ENCODE results near the gene JSRP1. TPM values are rescaled to one million over a fixed set of nuclear protein-coding genes. Genes with fewer than 3 reads are reported as not detected.

JSRP1 gene
- total and polyA plus RNA-seq, 2 of the 8 experiments (the other 6 are each of a cell fraction or from before 2014, with no cell fraction given), result 0.24 to 0.56 TPM

- Histone ChIP-seq H2BK15ac (ENCODE audit: low read length) (no peak overlapping the region), H3K27me3 (replicated peaks in 1 of 4; ENCODE audit: control insufficient read depth in 3 of 4, extremely low read depth in 1 of 4, insufficient read depth in 3 of 4, low read length in 3 of 4) (peaks cover 0 to 6% (median 4%) of the 10 kb centered on the region in 4 experiments; a peak in 5 of 7 replicates), H3K4me2 (ENCODE audit: insufficient read depth in 1 of 2, low read depth in 2 of 2, low read length in 2 of 2) (no peak overlapping the region), H3K4ac (replicated peaks; ENCODE audit: insufficient read length, low read depth, low read length) (no peak overlapping the region), H3K9me3 (ENCODE audit: insufficient read depth in 2 of 2, low read depth in 1 of 2, low read length in 1 of 2) (no peaks in the 10 kb centered on the region), H2BK20ac (ENCODE audit: low read length) (no peak overlapping the region), H2AFZ (ENCODE audit: low read length) (no peak overlapping the region), H3K56ac (replicated peaks; ENCODE audit: insufficient read length, low read depth, low read length) (no peak overlapping the region), H3K23me2 (ENCODE audit: low read depth, low read length) (peaks cover 3% of the 10 kb centered on the region; the same call in 1 of the 2 replicates), H4K91ac (replicated peaks; ENCODE audit: insufficient read length, low read length) (no peak overlapping the region), H3K4me1 (replicated peaks in 1 of 4; ENCODE audit: control insufficient read depth in 3 of 4, insufficient read depth in 4 of 4, low read length in 3 of 4) (peaks cover 0 to 12% (median 2%) of the 10 kb centered on the region in 4 experiments; a peak in 4 of 7 replicates), H3K36me3 (ENCODE audit: control insufficient read depth in 2 of 4, insufficient read depth in 4 of 4, low read length in 3 of 4) (peaks cover 2 to 12% (median 6%) of the 10 kb centered on the region in 4 experiments; a peak in 4 of 8 replicates), H3K14ac (ENCODE audit: insufficient read length) (no peak overlapping the region), H3K4me3 (ENCODE audit: extremely low read depth in 1 of 4, insufficient read depth in 2 of 4, low read depth in 3 of 4, low read length in 4 of 4) (no peak overlapping the region), H4K8ac (ENCODE audit: extremely low read depth, insufficient read depth, low read length) (no peak overlapping the region), H2AK5ac (ENCODE audit: low read depth, low read length) (no peak overlapping the region), H3K9ac (replicated peaks in 1 of 4; ENCODE audit: extremely low read depth in 1 of 4, low read depth in 3 of 4, low read length in 3 of 4) (no peak overlapping the region), H4K20me1 (replicated peaks in 1 of 2; ENCODE audit: control insufficient read depth in 1 of 2, insufficient read depth in 2 of 2, low read length in 2 of 2) (peaks cover 9 to 15% of the 10 kb centered on the region in 2 experiments), H3K18ac (ENCODE audit: extremely low read depth, low read length) (no peak overlapping the region), H3K23ac (ENCODE audit: insufficient read length) (no peak overlapping the region), H2BK120ac (replicated peaks; ENCODE audit: low read depth, low read length) (no peak overlapping the region), H2BK5ac (ENCODE audit: low read depth, low read length) (no peak overlapping the region), H3K79me1 (ENCODE audit: low read depth, low read length) (peaks cover 3% of the 10 kb centered on the region; the same call in 1 of the 2 replicates), H3K79me2 (ENCODE audit: control insufficient read depth in 1 of 2, insufficient read depth in 2 of 2, low read length in 2 of 2) (peaks cover 0 to 13% of the 10 kb centered on the region in 2 experiments; a peak in 2 of 4 replicates), H2BK12ac (ENCODE audit: low read depth, low read length) (no peak overlapping the region), H4K5ac (ENCODE audit: insufficient read length, low read depth, low read length) (no peak overlapping the region), H3K27ac (ENCODE audit: low read depth, low read length) (no peak overlapping the region)
- no peak for DNase-seq (ENCODE audit: low read depth in 1 of 2, low spot score in 2 of 2)
- WGBS, 2 experiments (ENCODE audit: extremely low coverage in 1 of 2, insufficient coverage in 1 of 2, insufficient read length in 1 of 2, insufficient replicate concordance in 2 of 2, low coverage in 1 of 2, low lambda C conversion rate in 2 of 2, missing lambda C conversion rate in 1 of 2), result 92% methylated on average over 9 of the region's 9 CpGs; no CpG with 5 or more reads in 1 of the 2 experiments
- ChIA-PET POLR2A (ENCODE audit: partially characterized antibody) (interaction anchor here (0.6 to 23.4 kb wide), 11 partner anchors 9 to 104 kb away, joined by 3 to 330 read pairs (median 4); partner anchors contain the start of genes AMH, JSRP1 and PLEKHJ1), CTCF (ENCODE audit: partially characterized antibody) (interaction anchor here (0.7 to 6.2 kb wide), 10 partner anchors 10 to 257 kb away, joined by 3 to 106 read pairs (median 6); partner anchors contain the start of gene JSRP1)
- FAIRE-seq, result no peak
- TF ChIP-seq GTF2F1 (IDR thresholded peaks at IDR 0.05; ENCODE audit: borderline replicate concordance, low read depth, low read length), result no peak
- TF ChIP-seq CTBP2 (IDR thresholded peaks at IDR 0.05; ENCODE audit: borderline replicate concordance, insufficient read depth, insufficient read length, low read length), result no peak
- TF ChIP-seq BRCA1 (IDR thresholded peaks at IDR 0.05; ENCODE audit: low read depth, low read length), result no peak
These were observed 20.9 kb upstream of the JSRP1 start for GRCh38 chr19:2277138-2277537.
